ENCODE data around the gene GNB1L.
"Not testable (repeated sequence)": the region's sequence is repeated elsewhere in the genome, so short reads cannot be mapped to it uniquely, and the experiment has no call there.

Gene GNB1L

GRCh38 chr22:19889951-19890350 is 35.3 kb upstream of the GNB1L start:
- DNase-seq, result no peak

DNA sequence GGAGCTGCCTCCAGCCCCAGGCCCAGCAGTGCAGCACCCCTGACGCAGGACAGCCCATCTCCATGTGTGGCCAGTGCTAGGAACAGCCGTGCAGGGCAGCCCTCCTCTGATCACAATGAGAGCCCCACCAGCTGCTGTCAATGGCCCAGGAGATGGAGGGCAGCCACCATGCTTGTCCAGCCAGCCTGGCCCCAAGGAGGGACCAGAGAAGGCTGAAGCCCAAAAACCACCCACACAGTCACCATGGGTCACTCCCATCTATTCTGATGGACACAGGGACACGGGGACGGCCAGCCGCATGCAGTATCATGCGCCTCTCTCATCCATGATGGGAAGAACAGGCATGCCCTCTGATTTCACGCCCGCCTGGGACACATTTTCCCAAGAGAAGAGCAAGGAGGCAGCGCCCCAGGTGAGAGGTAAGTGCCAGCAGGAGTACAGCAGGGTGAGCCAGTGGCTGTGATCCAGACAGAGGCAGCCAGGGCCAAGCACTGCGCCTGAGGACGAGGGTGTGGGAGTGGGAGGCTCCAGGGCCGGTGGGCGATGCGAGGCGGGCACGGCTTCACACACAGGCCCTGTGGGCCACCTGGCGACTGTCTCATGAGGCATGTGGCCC is 33.6 kb upstream of the GNB1L start:
- no peak for DNase-seq

- peak in 1 of 56 donors; percentile 20 for DNase-seq
These were observed 32.7 kb upstream of the GNB1L start for GRCh38 chr22:19887256-19887985.

GRCh38 chr22:19886605-19887255 is 32.1 kb upstream of the GNB1L start:
- peak in 8 of 56 donors; percentile 5 to 46 (median 26) for DNase-seq

DNA sequence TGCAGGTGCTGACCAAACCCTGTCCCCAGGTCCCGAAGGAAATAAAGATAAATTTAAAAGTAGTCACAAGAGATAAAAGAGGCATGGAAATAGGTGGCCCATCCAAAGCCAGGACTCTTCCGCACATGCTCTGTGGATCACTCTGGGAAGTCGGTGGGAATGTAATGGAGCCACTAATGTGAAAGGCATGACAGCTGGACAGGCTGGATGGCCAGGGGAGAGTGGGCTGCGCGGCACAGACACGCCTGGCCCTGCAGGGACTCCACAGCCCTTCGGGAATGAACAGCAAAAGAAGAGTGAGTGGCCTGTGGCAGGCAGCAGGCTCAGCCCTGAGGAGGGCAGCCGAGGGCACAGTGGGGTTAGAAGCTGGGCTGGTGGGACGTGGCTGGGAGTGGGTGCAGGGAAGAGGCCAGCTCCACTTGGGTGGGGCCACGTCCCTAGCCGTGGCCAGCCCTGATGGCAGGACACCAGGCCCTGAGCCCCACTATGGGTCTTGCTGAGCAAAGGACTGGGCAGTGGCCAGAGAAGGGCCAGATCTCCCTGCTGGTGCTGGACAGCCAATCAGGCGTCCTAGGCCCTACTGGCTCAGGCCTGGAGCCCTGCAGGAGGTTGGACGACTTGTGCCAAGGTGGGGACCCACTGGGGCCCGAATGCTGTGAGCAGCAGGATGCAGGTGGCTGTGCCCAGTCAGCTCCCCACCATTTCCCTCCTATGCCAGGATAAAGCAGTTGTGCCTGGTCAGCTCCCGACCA is 31.3 kb upstream of the GNB1L start:
- no peak for DNase-seq

DNA sequence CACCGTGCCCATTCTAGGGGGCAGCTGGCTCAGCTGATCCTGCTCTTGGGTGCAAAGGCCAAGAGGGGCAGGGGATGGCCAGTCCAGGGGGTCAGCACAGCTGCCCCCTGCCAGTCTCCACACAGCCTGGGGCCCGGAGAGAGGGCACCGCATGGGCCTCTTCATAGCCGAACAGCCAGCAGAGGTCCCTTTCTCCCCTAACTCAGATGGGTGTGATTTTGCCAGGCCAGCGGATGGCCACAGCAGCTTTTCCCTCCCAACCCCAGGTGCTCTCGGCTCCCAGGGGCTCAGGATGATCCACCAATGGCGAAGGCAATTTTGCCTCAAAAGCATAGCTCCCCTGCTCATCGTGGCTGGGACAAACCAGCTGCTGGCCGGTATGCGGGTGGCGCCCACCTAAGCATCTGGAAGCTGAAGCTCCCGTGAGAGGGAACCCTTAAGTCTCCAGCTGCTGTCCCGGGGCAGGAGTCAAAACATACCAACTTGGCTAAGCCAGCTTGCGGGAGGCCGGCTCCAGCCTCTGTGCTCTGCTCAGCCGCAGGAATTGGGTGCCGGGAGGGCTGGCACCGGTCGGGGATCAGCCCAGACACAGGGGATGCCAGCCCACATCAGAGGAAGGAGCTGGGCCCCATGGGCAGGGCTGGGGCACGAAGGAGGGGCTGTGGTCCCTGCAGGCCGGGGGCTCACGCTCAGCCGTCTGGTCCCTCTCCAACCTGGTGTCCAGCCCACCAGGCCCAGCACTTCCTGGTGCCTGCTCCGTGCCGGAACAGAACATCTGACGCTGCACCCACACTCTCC is 30.5 kb upstream of the GNB1L start:
- no peak for DNase-seq

GRCh38 chr22:19884161-19884953 is 29.7 kb upstream of the GNB1L start:
- DNase-seq, result no peak

- not testable (repeated sequence) for DNase-seq
These were observed 28.8 kb upstream of the GNB1L start for GRCh38 chr22:19883446-19883845.

- DNase-seq, result no peak
These were observed 28.0 kb upstream of the GNB1L start for GRCh38 chr22:19882446-19883381.

DNA sequence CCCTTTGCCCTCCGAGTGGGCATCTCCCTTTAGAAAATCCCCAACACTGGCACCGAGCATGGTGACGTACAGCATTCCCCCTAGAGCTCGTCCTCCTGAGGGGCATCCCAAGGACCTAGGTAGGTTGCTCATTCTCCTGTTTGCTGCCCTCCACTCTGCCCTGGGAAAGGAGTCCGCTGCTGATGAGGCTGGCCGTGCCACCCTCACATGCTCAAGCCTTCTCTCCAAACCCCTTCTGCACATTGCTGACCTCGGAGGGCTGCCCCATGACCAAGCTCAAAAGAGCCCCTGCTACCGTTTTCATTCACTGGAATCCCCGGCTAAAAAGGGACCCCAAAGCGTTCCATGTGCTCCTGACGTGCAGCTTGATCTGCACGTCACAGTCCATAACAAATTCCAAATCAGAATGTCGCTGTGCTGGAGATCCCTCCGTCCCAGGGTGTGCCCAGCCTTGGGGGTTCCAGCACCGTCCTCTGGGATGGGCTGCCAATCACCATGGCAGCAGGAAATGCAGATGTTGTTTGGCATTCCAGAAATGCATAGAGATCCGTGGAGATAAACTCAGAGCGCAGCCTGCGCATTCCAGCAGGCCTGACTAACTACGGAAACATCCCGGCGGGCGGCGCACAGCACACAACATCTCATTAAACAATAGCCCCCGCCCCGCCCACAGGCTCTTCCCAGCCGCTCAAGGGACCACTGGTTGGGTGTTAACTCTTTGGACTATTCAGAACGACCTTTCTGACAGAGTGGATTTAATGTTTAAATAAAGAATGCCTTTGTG is 26.3 kb upstream of the GNB1L start:
- no peak for DNase-seq

GRCh38 chr22:19879992-19880785 is 25.5 kb upstream of the GNB1L start:
- no peak for DNase-seq

DNA sequence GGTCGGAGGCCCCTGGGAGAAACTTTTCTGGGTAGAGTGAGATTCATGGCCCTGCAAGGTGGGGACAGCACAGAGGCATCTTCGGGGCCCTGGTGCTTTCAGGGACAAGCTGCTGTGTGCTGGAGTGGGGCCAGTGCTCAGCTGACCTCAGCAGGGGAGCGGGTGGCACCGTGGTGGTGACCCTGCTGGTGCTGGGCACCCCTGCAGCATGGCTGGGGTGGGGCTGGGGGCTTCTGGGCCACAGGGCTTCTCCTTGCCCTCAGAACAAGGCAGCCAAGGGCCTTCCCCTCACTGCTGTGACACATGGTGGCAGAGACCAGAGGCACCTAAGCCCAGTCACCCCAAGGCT is 24.9 kb upstream of the GNB1L start:
- DNase-seq, result no peak

- DNase-seq, result no peak
These were observed 24.5 kb upstream of the GNB1L start for GRCh38 chr22:19879246-19879570.

DNA sequence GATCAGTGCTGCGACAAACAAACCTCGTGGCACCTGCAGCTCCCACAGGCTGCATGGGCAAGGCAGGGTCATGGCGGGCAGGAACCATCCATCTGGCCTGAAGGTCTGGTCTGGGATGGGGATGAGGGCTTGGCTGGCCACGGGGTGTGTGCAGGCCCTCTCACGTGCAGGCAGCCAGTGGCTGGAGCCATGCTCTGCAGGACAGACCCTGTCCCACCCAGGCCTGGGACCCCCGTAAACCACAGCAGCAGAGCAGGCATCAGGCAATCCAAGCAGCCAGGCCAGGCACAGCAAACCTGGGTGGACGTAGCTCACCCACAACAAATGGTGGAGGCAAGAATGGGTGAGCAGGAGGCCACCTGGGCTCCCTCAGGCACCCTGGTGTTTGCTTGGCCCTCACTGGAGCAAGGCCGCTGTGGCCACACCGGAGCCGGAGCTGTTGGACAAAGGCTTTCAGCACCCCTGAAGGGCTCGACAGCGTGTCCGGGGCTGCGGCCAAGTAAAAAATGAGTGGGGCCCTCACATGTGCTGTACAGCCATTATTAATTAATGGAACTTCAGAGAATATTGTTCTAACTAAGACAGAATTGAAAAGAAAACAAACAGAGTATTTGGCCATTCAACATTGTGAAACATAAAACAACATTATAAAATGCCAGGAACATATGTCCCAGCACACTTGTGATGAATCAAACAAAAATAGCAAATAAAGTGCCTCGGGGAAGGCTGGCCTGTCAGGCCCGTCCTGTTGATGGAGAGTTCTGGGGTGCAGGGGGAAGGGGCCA is 24.0 kb upstream of the GNB1L start:
- DNase-seq, result no peak

- DNase-seq, result no peak
These were observed 23.1 kb upstream of the GNB1L start for GRCh38 chr22:19877626-19878339.

Data from nucleus accumbens (tissue), 56 donors.